Right lobe of liver (tissue), 6 donors: ENCODE measurements around the gene PTPRR. TPM values are rescaled to one million over a fixed set of nuclear protein-coding genes. Genes with fewer than 3 reads are reported as not detected.

Experiments used
- ATAC-seq, 4 donors: fragments of 200-7000 bp; cut with Tn5 transposase; one replicate each; pipeline ENCODE4 v1.9.1; 2020; ENCODE audit warnings: mild to moderate bottlenecking in 4 of 4, moderate library complexity in 4 of 4
- DNase-seq, 3 donors: peaks; one replicate each; pipeline ENCODE4 v3.0.0-alpha.2; 2020
- H3K27ac ChIP-seq, 3 donors: fragments of 200-600 bp; one replicate each; pipeline ENCODE4 v1.8.0; 2022
- H3K27me3 ChIP-seq, 2 donors: fragments of 200-600 bp; one replicate each; pipeline ENCODE4 v1.8.0; 2022
- H3K36me3 ChIP-seq, 4 donors: fragments of 200-600 bp; sonication (generic) in 1 of 4; one replicate each; pipeline versions ENCODE4 v1.5.1 to v1.8.0; 2017 to 2022; ENCODE audit warnings: control low read depth in 1 of 4
- H3K4me1 ChIP-seq, 4 donors: fragments of 200-600 bp; sonication (generic) in 1 of 4; one replicate each; pipeline versions ENCODE4 v1.5.1 to v1.8.0; 2017 to 2022; ENCODE audit warnings: control low read depth in 1 of 4
- H3K4me3 ChIP-seq, 3 donors: fragments of 200-600 bp; one replicate each; pipeline ENCODE4 v1.8.0; 2022
- H3K9me3 ChIP-seq, 4 donors: fragments of 200-600 bp; sonication (generic) in 1 of 4; one replicate each; pipeline versions ENCODE4 v1.5.1 to v1.8.0; 2017 to 2022; ENCODE audit warnings: control low read depth in 1 of 4
- CTCF ChIP-seq, 4 donors: fragments of 200-600 bp in 3 of 4; fragments of 450-650 bp in 1 of 4; IDR thresholded peaks; one replicate each; pipeline versions ENCODE4 v1.5.1 to v1.8.0; 2016 to 2022; ENCODE audit warnings: antibody characterized with exemption in 4 of 4, mild to moderate bottlenecking in 2 of 4
- POLR2A ChIP-seq: fragments of 450-650 bp; IDR thresholded peaks from one replicate; pipeline ENCODE4 v1.6.1; 2017; ENCODE audit warnings: antibody characterized with exemption, mild to moderate bottlenecking
- WGBS: methylation state at CpG from one replicate; pipeline ENCODE4 v1.1.6; 2018; ENCODE audit warnings: low coverage, low lambda C conversion rate; ENCODE audit not compliant: insufficient coverage; ENCODE audit errors: missing lambda C conversion rate; 5-methylcytosine and 5-hydroxymethylcytosine counted together
- intact Hi-C, 2 donors: fragments of 100-400 bp; cut with DNase I; formaldehyde crosslinking; loops; one replicate each; pipeline versions ENCODE4 v1.11.2 to v1.14.1; 2022
- total RNA-seq, 6 experiments: library from RNA; depleted of rRNA in 2 of 6; stranded (reverse); fragments of >200 nt in 2 of 6; fragmentation: NEBNext Ultra II Directional in 3 of 6; extraction: Animal tissue kit (Norgen Biotek cat#: 25700) in 3 of 6; gene quantifications; one replicate each; pipeline versions ENCODE4 v1.1.0 to v1.2.4, GENCODE V29; 2016 to 2023
- donor health status: DM: no; HTN: yes; CAD: no.
- donor health status: DM: no; HTN: no; CAD: no.
- donor health status: DM: no; HTN: no; CAD: no.
- donor health status: DM: no; HTN: yes; CAD: no.
- donor health status: DM: no; HTN: yes; CAD: no.

The PTPRR gene
- total RNA-seq, 6 experiments from 2014 or later = 0.12 TPM; not detected in 5

GRCh38 chr12:70950451-70950850 is 29.9 kb upstream of the PTPRR start:
- no peak for DNase-seq
- Histone ChIP-seq H3K4me1 (no peaks in the 10 kb centered on the region), H3K4me3 (no peak overlapping the region), H3K9me3 (no peaks in the 10 kb centered on the region), H3K36me3 (no peaks in the 10 kb centered on the region), H3K27ac (no peak overlapping the region), H3K27me3 (no peaks in the 10 kb centered on the region)
- intact Hi-C loops = no loop called here
- no peak for ATAC-seq
- TF ChIP-seq POLR2A = no peak
- WGBS = 50% methylated on average over 2 of the region's 2 CpGs

GRCh38 chr12:70948976-70949336 is 28.4 kb upstream of the PTPRR start:
- no peak for TF ChIP-seq CTCF (IDR thresholded peaks at IDR 0.05)
- TF ChIP-seq POLR2A = no peak
- Histone ChIP-seq H3K27me3 (no peaks in the 10 kb centered on the region), H3K4me3 (no peak overlapping the region), H3K4me1 (no peaks in the 10 kb centered on the region), H3K27ac (no peak overlapping the region), H3K9me3 (no peaks in the 10 kb centered on the region), H3K36me3 (no peaks in the 10 kb centered on the region)
- intact Hi-C loops = no loop called here
- ATAC-seq = no peak
- DNase-seq = no peak

- H3K36me3 ChIP-seq = no peaks in the 10 kb centered on the region
- intact Hi-C loops = no loop called here
- no peaks in the 10 kb centered on the region for H3K4me1 ChIP-seq
- WGBS = 64% methylated on average over 6 of the region's 6 CpGs
- ATAC-seq = no peak
- no peak for DNase-seq
- no peak for TF ChIP-seq POLR2A
- no peak for TF ChIP-seq CTCF (IDR thresholded peaks at IDR 0.05)
- no peak overlapping the region for H3K27ac ChIP-seq
- no peaks in the 10 kb centered on the region for H3K27me3 ChIP-seq
- no peak overlapping the region for H3K4me3 ChIP-seq
- no peaks in the 10 kb centered on the region for H3K9me3 ChIP-seq
Measured at GRCh38 chr12:70948236-70948975, 27.9 kb upstream of the PTPRR start.

- TF ChIP-seq CTCF (IDR thresholded peaks at IDR 0.05) = no peak
- ATAC-seq = no peak
- H3K9me3 ChIP-seq = no peaks in the 10 kb centered on the region
- no peak overlapping the region for H3K4me3 ChIP-seq
- DNase-seq = no peak
- intact Hi-C loops = no loop called here
- H3K36me3 ChIP-seq = no peaks in the 10 kb centered on the region
- H3K27me3 ChIP-seq = no peaks in the 10 kb centered on the region
- 37% methylated on average over 3 of the region's 3 CpGs for WGBS
- H3K27ac ChIP-seq = no peak overlapping the region
- no peaks in the 10 kb centered on the region for H3K4me1 ChIP-seq
Measured at GRCh38 chr12:70936203-70936813, 15.8 kb upstream of the PTPRR start.

- DNase-seq (no peak), ATAC-seq (no peak)
- 74% methylated on average over 4 of the region's 4 CpGs for WGBS
- Histone ChIP-seq H3K27me3 (no peaks in the 10 kb centered on the region), H3K9me3 (no peaks in the 10 kb centered on the region), H3K36me3 (no peaks in the 10 kb centered on the region), H3K4me3 (no peak overlapping the region), H3K4me1 (no peaks in the 10 kb centered on the region), H3K27ac (no peak overlapping the region)
- no peak for TF ChIP-seq CTCF (IDR thresholded peaks at IDR 0.05)
- TF ChIP-seq POLR2A = no peak
- intact Hi-C loops = no loop called here
Measured at GRCh38 chr12:70933133-70933532, 12.6 kb upstream of the PTPRR start.
